ENCODE measurements around the gene SPACA9. TPM values are rescaled to one million over a fixed set of nuclear protein-coding genes. Genes with fewer than 3 reads are reported as not detected.

Gene SPACA9
- total RNA-seq, 1 experiment from 2014 or later: 1.3 TPM

DNA sequence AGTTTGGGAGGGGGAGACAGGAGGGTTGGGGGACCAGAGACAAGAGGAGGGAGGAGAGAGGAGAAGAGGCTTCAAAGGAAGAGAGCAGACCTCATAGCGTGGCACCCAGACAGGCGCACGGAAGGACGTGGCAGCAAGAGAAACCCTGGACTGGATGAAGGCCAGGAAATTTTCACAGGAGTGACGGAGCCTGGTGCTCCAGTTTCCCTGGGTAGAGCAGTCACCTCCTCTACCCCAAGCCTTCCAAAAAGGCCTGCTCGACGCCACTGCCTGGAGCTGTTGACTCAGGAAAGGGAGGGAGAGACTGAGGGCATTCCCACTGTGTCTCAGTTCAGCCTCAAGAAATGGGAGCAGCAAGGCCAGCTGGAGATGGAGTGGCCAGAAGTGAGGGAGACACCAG, 19.9 kb upstream of the SPACA9 start:
- H2BK20ac ChIP-seq (ENCODE audit: low read depth, low read length, poor library complexity, severe bottlenecking): no peak overlapping the region
- H4K91ac ChIP-seq (ENCODE audit: insufficient read length, low read depth, low read length): no peak overlapping the region
- Mint-ChIP-seq H3K4me1 (peaks cover 32 to 38% of the 10 kb centered on the region in 2 experiments), H3K27ac (peak overlapping the region in 1 of 3 experiments; percentile 96; a peak in 2 of 7 replicates), H3K36me3 (ENCODE audit: insufficient read depth in 1 of 3, low read depth in 3 of 3) (no peaks in the 10 kb centered on the region), H3K4me3 (no peak overlapping the region; a peak in 1 of 5 replicates), H3K27me3 (ENCODE audit: low read depth) (peaks cover 22% of the 10 kb centered on the region), H3K9me3 (no peaks in the 10 kb centered on the region; a peak in 1 of 5 replicates)
- no peak overlapping the region for H3K27ac ChIP-seq (ENCODE audit: insufficient read length, low read depth, low read length)
- no peaks in the 10 kb centered on the region for H3K27me3 ChIP-seq (ENCODE audit: insufficient read depth, low read length)
- WGBS (ENCODE audit: extremely low coverage, insufficient read length, low lambda C conversion rate): no CpG with 5 or more reads among the region's 7 CpGs
- H3K4me2 ChIP-seq (ENCODE audit: insufficient read depth, insufficient read length, low read length): no peak overlapping the region
- no peaks in the 10 kb centered on the region for H3K9me3 ChIP-seq (ENCODE audit: control insufficient read depth, low read depth, low read length)
- H2BK120ac ChIP-seq (ENCODE audit: low read depth, low read length, poor library complexity, severe bottlenecking): no peak overlapping the region
- H3K4me1 ChIP-seq (ENCODE audit: insufficient read depth, low read length): no peaks in the 10 kb centered on the region
- H3K56ac ChIP-seq (ENCODE audit: insufficient read length, low read depth, low read length): no peak overlapping the region
- no peak overlapping the region for H4K5ac ChIP-seq (ENCODE audit: insufficient read length, low read depth, low read length)
- H3K4ac ChIP-seq (ENCODE audit: low read depth, low read length): no peak overlapping the region
- no peak overlapping the region for H4K8ac ChIP-seq (replicated peaks; ENCODE audit: insufficient read length, low read depth, low read length)
- no peaks in the 10 kb centered on the region for H4K20me1 ChIP-seq (ENCODE audit: control insufficient read depth, insufficient read depth, insufficient read length)
- H2AFZ ChIP-seq (ENCODE audit: low read length): no peak overlapping the region
- no peak overlapping the region for H3K14ac ChIP-seq (ENCODE audit: insufficient read depth, low read length)
- no peak overlapping the region for H2BK5ac ChIP-seq (ENCODE audit: insufficient read length, low read length)
- no peaks in the 10 kb centered on the region for H3K79me2 ChIP-seq (ENCODE audit: insufficient read depth, low read length)
- no peaks in the 10 kb centered on the region for H3K23me2 ChIP-seq (ENCODE audit: insufficient read length, low read depth, low read length, poor library complexity, severe bottlenecking)
- TF ChIP-seq, protein P1, sequence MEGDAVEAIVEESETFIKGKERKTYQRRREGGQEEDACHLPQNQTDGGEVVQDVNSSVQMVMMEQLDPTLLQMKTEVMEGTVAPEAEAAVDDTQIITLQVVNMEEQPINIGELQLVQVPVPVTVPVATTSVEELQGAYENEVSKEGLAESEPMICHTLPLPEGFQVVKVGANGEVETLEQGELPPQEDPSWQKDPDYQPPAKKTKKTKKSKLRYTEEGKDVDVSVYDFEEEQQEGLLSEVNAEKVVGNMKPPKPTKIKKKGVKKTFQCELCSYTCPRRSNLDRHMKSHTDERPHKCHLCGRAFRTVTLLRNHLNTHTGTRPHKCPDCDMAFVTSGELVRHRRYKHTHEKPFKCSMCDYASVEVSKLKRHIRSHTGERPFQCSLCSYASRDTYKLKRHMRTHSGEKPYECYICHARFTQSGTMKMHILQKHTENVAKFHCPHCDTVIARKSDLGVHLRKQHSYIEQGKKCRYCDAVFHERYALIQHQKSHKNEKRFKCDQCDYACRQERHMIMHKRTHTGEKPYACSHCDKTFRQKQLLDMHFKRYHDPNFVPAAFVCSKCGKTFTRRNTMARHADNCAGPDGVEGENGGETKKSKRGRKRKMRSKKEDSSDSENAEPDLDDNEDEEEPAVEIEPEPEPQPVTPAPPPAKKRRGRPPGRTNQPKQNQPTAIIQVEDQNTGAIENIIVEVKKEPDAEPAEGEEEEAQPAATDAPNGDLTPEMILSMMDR (conservative IDR thresholded peaks at IDR 0.05): no peak
- H2AK5ac ChIP-seq (ENCODE audit: insufficient read length, low read length): no peak overlapping the region
- no peak overlapping the region for H2BK15ac ChIP-seq (ENCODE audit: low read depth, low read length)
- H3K23ac ChIP-seq (ENCODE audit: insufficient read length, low read depth, low read length): no peak overlapping the region
- H3T11ph ChIP-seq (ENCODE audit: low read length): no peak overlapping the region
- H2BK12ac ChIP-seq (ENCODE audit: insufficient read length, low read depth, low read length): no peak overlapping the region
- H3K18ac ChIP-seq (ENCODE audit: insufficient read length, low read depth, low read length): no peak overlapping the region
- H3K9ac ChIP-seq (ENCODE audit: extremely low read depth, insufficient read length, low read length): no peak overlapping the region
- no peaks in the 10 kb centered on the region for H3K79me1 ChIP-seq (ENCODE audit: insufficient read depth, low read depth, low read length, poor library complexity, severe bottlenecking)
- DNase-seq: no peak

Data from H9 (cell line).